Measurements from ENCODE around the gene LRRC73.
"Not testable (repeated sequence)": the region's sequence is repeated elsewhere in the genome, so short reads cannot be mapped to it uniquely, and the experiment has no call there.

The LRRC73 gene

GRCh38 chr6:43511824-43512415 is 1.8 kb upstream of the LRRC73 start:
- no peak for DNase-seq (ENCODE audit: low spot score)

- DNase-seq (ENCODE audit: low spot score) = no peak
Observed at GRCh38 chr6:43510827-43511163, 649 bp upstream of the LRRC73 start.

GRCh38 chr6:43509142-43509983 is 783 bp downstream of the LRRC73 start:
- no peak for DNase-seq (ENCODE audit: low spot score)

GRCh38 chr6:43508481-43509141 is 1.5 kb downstream of the LRRC73 start:
- DNase-seq (ENCODE audit: low spot score) = no peak

GRCh38 chr6:43506667-43507471 is 3.3 kb downstream of the LRRC73 start:
- DNase-seq (ENCODE audit: low spot score) = peak; percentile 79

- DNase-seq (ENCODE audit: low spot score) = no peak
Observed at GRCh38 chr6:43506171-43506570, 4.0 kb downstream of the LRRC73 start.

GRCh38 chr6:43505718-43506117 is 4.4 kb downstream of the LRRC73 start:
- no peak for DNase-seq (ENCODE audit: low spot score)

GRCh38 chr6:43504756-43505593 is 5.2 kb downstream of the LRRC73 start:
- DNase-seq (ENCODE audit: low spot score) = no peak

GRCh38 chr6:43503443-43503842 is 6.7 kb downstream of the LRRC73 start:
- no peak for DNase-seq (ENCODE audit: low spot score)

GRCh38 chr6:43502666-43503065 is 7.5 kb downstream of the LRRC73 start:
- DNase-seq (ENCODE audit: low spot score) = no peak

- DNase-seq (ENCODE audit: low spot score) = no peak
Observed at GRCh38 chr6:43500921-43501320, 9.2 kb downstream of the LRRC73 start.

GRCh38 chr6:43499028-43499815 is 10.9 kb downstream of the LRRC73 start:
- DNase-seq (ENCODE audit: low spot score) = no peak

GRCh38 chr6:43498291-43498690 is 11.9 kb downstream of the LRRC73 start:
- not testable (repeated sequence) for DNase-seq (ENCODE audit: low spot score)

- DNase-seq (ENCODE audit: low spot score) = no peak
Observed at GRCh38 chr6:43497689-43498088, 12.5 kb downstream of the LRRC73 start.

- DNase-seq (ENCODE audit: low spot score) = no peak
Observed at GRCh38 chr6:43497129-43497396, 13.1 kb downstream of the LRRC73 start.

GRCh38 chr6:43496370-43497128 is 13.6 kb downstream of the LRRC73 start:
- DNase-seq (ENCODE audit: low spot score) = no peak

GRCh38 chr6:43495409-43495941 is 14.7 kb downstream of the LRRC73 start:
- no peak for DNase-seq (ENCODE audit: low spot score)

- no peak for DNase-seq (ENCODE audit: low spot score)
Observed at GRCh38 chr6:43494766-43495165, 15.4 kb downstream of the LRRC73 start.

GRCh38 chr6:43494321-43494720 is 15.8 kb downstream of the LRRC73 start:
- DNase-seq (ENCODE audit: low spot score) = no peak
